K562 (cell line): Measurements from ENCODE around the gene ABCC10. TPM values are rescaled to one million over a fixed set of nuclear protein-coding genes. Genes with fewer than 3 reads are reported as not detected.

Experiments
- AFF1 ChIP-seq, 2 experiments: fragments of 450-650 bp; IDR thresholded peaks; 2 replicates each; pipeline ENCODE4 v1.6.1; 2018; ENCODE audit warnings: mild to moderate bottlenecking in 2 of 2, low read depth in 1 of 2; ENCODE audit not compliant: partially characterized antibody in 2 of 2
- BRD4 ChIP-seq: fragments of 200-600 bp; sonication (generic); IDR thresholded peaks from 2 replicates; pipeline ENCODE4 v1.6.1; 2017; ENCODE audit warnings: inconsistent platforms
- CGGBP1 ChIP-seq: fragments of 250-450 bp; sonication (Bioruptor Pico); IDR thresholded peaks from 2 replicates; pipeline ENCODE4 v1.9.0; 2021; ENCODE audit warnings: mild to moderate bottlenecking
- CREB1 ChIP-seq, 2 experiments: sonication (generic) in 1 of 2; formaldehyde crosslinking in 1 of 2; IDR thresholded peaks; 2 replicates each; pipeline versions ENCODE4 v1.6.1 to v1.8.0; 2012 to 2022; ENCODE audit warnings: inconsistent platforms in 1 of 2, mild to moderate bottlenecking in 1 of 2, missing genetic modification reagents in 1 of 2, moderate library complexity in 1 of 2
- EGR1 ChIP-seq: fragments of 450-650 bp; conservative IDR thresholded peaks from 2 replicates; pipeline ENCODE4 v1.6.1; 2017; ENCODE audit warnings: mild to moderate bottlenecking
- ETS1 ChIP-seq: conservative IDR thresholded peaks from 2 replicates; pipeline ENCODE4 v1.6.1; 2011; ENCODE audit warnings: low read depth, mild to moderate bottlenecking, low read length; ENCODE audit not compliant: control insufficient read depth
- KLF13 ChIP-seq: fragments of 450-650 bp; IDR thresholded peaks from 2 replicates; pipeline ENCODE4 v1.6.1; 2016; ENCODE audit warnings: missing genetic modification characterization, low read depth, mild to moderate bottlenecking, missing compliant biosample characterization, moderate library complexity, borderline replicate concordance
- MAX ChIP-seq: sonication (generic); formaldehyde crosslinking; IDR thresholded peaks from 2 replicates; pipeline ENCODE4 v1.9.0; 2022; ENCODE audit warnings: mild to moderate bottlenecking, missing genetic modification reagents
- MNT ChIP-seq, 2 experiments: fragments of 450-650 bp; conservative IDR thresholded peaks; 2 replicates each; pipeline ENCODE4 v1.6.1; 2017; ENCODE audit warnings: mild to moderate bottlenecking in 2 of 2, moderate library complexity in 2 of 2
- MXI1 ChIP-seq: IDR thresholded peaks from 2 replicates; pipeline ENCODE4 v1.6.1; 2011; ENCODE audit warnings: low read depth, mild to moderate bottlenecking, improper control_type of control experiment, low read length
- POLR2AphosphoS5 ChIP-seq: IDR thresholded peaks from 2 replicates; pipeline ENCODE4 v1.6.1; 2011; ENCODE audit warnings: mild to moderate bottlenecking, low read depth, low read length, moderate library complexity; ENCODE audit not compliant: control insufficient read depth, insufficient read depth
- SAP30 ChIP-seq: fragments of 200-600 bp; sonication (generic); IDR thresholded peaks from 2 replicates; pipeline ENCODE4 v1.6.1; 2012; ENCODE audit warnings: borderline replicate concordance, low read depth, mild to moderate bottlenecking, moderate library complexity, low read length, control low read depth, inconsistent platforms; ENCODE audit not compliant: insufficient read depth, poor library complexity, severe bottlenecking
- SUPT5H ChIP-seq: fragments of 450-650 bp; IDR thresholded peaks from 2 replicates; pipeline ENCODE4 v1.6.1; 2016
- TAF9B ChIP-seq: fragments of 450-650 bp; IDR thresholded peaks from 2 replicates; pipeline ENCODE4 v1.6.1; 2018; ENCODE audit warnings: mild to moderate bottlenecking; ENCODE audit not compliant: partially characterized antibody
- TOE1 ChIP-seq, 2 experiments: fragments of 450-650 bp in 1 of 2; sonication (generic) in 1 of 2; formaldehyde crosslinking in 1 of 2; IDR thresholded peaks; 2 replicates each; pipeline versions ENCODE4 v1.7.1 to v1.8.0; 2016 to 2022; ENCODE audit warnings: borderline replicate concordance in 2 of 2, mild to moderate bottlenecking in 2 of 2, antibody characterized with exemption in 1 of 2, inconsistent platforms in 1 of 2, low read depth in 1 of 2, missing genetic modification reagents in 1 of 2, moderate library complexity in 1 of 2
- U2AF2 ChIP-seq: fragments of 200-400 bp; formaldehyde crosslinking; optimal IDR thresholded peaks from 2 replicates; pipeline ENCODE3; 2017; ENCODE audit warnings: low read depth, mild to moderate bottlenecking, low read length
- ZFP30 ChIP-seq: fragments of 250-450 bp; sonication (Bioruptor Pico); IDR thresholded peaks from 2 replicates; pipeline ENCODE4 v1.8.0; 2022; ENCODE audit warnings: moderate library complexity, mild to moderate bottlenecking, inconsistent platforms, borderline replicate concordance
- ZNF124 ChIP-seq: sonication (generic); formaldehyde crosslinking; IDR thresholded peaks from 2 replicates; pipeline ENCODE4 v1.8.1; 2022; ENCODE audit warnings: missing genetic modification reagents
- polyA plus RNA-seq, 8 experiments: library from polyadenylated mRNA; depleted of rRNA in 4 of 8; stranded (reverse) in 5 of 8; unstranded in 3 of 8; fragments of >200 nt; fragmentation: Nextera tagmentation in 2 of 8; fragmentation: Illumina TruSeq in 1 of 8; extraction: Ambion mirVana in 2 of 8; extraction: Trizol in 1 of 8; gene quantifications; 2 replicates each; pipeline versions ENCODE4 v1.2.1 to v1.2.3, GENCODE V29; 2011 to 2014; ENCODE audit warnings: inconsistent platforms in 1 of 8, missing spikeins in 1 of 8
- total RNA-seq, 7 experiments: library from RNA; depleted of rRNA in 6 of 7; stranded (reverse); fragments of >200 nt in 6 of 7; fragmentation: Illumina TruSeq in 2 of 7; extraction: Trizol in 2 of 7; gene quantifications; 2 replicates each; pipeline versions ENCODE4 v1.2.1 to v1.2.3, GENCODE V29; 2011 to 2021; ENCODE audit warnings: low replicate concordance in 1 of 7

ABCC10 gene
- total and polyA plus RNA-seq, 9 of the 15 experiments (the other 6 are each of a cell fraction or from before 2014, with no cell fraction given) = 2.4 to 29.1 (median 13.7) TPM

GRCh38 chr6:43477235-43478007 is 50.1 kb downstream of the ABCC10 start, which contains the start of gene TJAP1 (continued):
- TF ChIP-seq TOE1 (IDR thresholded peaks at IDR 0.05; ENCODE audit: borderline replicate concordance) (peak; percentile 71; the same call in 1 of the 2 replicates), TOE1 (CRISPR knock-in tag; IDR thresholded peaks at IDR 0.05; ENCODE audit: borderline replicate concordance, low read depth) (no peak), ETS1 (peak; percentile 49), SAP30 (peak; percentile 49), KLF13 (tag) (no peak), POLR2AphosphoS5 (peak; percentile 98), BRD4 (peak; percentile 79; the same call in 1 of the 2 replicates), MNT (conservative IDR thresholded peaks at IDR 0.05) (peak; percentile 52 to 83), AFF1 (IDR thresholded peaks at IDR 0.05; ENCODE audit: low read depth in 1 of 2, partially characterized antibody in 2 of 2) (peak in 1 of 2 experiments; percentile 67), MXI1 (0 out of 2 replicates have a peak, but pooled peaks have one; percentile 12), ZNF124 (no peak), SUPT5H (peak; percentile 98), CREB1 (IDR thresholded peaks at IDR 0.05) (peak; percentile 83), CREB1 (CRISPR knock-in tag; IDR thresholded peaks at IDR 0.05) (peak; percentile 88), U2AF2 (no peak), MAX (0 out of 2 replicates have a peak, but pooled peaks have one; percentile 11), CGGBP1 (CRISPR knock-in tag) (no peak), TAF9B (peak; percentile 97), EGR1 (peak; percentile 59), ZFP30 (CRISPR knock-in tag) (no peak)
